DMS 273 (cell line): ENCODE measurements around the gene ST3GAL6.

Experiments used
- DNase-seq: peaks from one replicate; lab custom pipeline; 2025; ENCODE audit not compliant: unreplicated experiment; lab: John Stamatoyannopoulos, UW

ST3GAL6 gene

GRCh38 chr3:98843266-98843959 is 80.3 kb downstream of the ST3GAL6 start:
- DNase-seq = no peak
